HEK293 (cell line): ENCODE measurements around the gene GLTP.

Source experiments
- CTCF ChIP-seq: fragments of 450-650 bp; formaldehyde crosslinking; IDR thresholded peaks from 2 replicates; pipeline ENCODE4 v1.5.1; 2016; ENCODE audit warnings: missing biosample characterization, missing genetic modification characterization
- PATZ1 ChIP-seq: fragments of 450-650 bp; formaldehyde crosslinking; IDR thresholded peaks from 2 replicates; pipeline ENCODE4 v1.5.1; 2016; ENCODE audit warnings: missing biosample characterization, missing genetic modification characterization
- ZNF221 ChIP-seq: fragments of 450-650 bp; formaldehyde crosslinking; IDR thresholded peaks from 2 replicates; pipeline ENCODE4 v1.5.1; 2017; ENCODE audit warnings: missing biosample characterization, missing genetic modification characterization, borderline replicate concordance
- ZNF324 ChIP-seq: fragments of 450-650 bp; formaldehyde crosslinking; IDR thresholded peaks from 2 replicates; pipeline ENCODE4 v1.5.1; 2016; ENCODE audit warnings: missing biosample characterization, missing genetic modification characterization
- ZNF449 ChIP-seq: fragments of 450-650 bp; formaldehyde crosslinking; IDR thresholded peaks from 2 replicates; pipeline ENCODE4 v1.5.1; 2017; ENCODE audit warnings: missing biosample characterization, mild to moderate bottlenecking, missing genetic modification characterization, moderate library complexity
- ZNF792 ChIP-seq: fragments of 450-650 bp; formaldehyde crosslinking; IDR thresholded peaks from 2 replicates; pipeline ENCODE4 v1.5.1; 2016; ENCODE audit warnings: missing biosample characterization, missing genetic modification characterization

GRCh38 chr12:109827080-109827479 is 53.3 kb downstream of the GLTP start:
- TF ChIP-seq ZNF324 (tag by site-specific recombination): no peak
- TF ChIP-seq CTCF (tag by site-specific recombination): no peak
- no peak for TF ChIP-seq ZNF792 (tag by site-specific recombination)
- no peak for TF ChIP-seq PATZ1 (tag by site-specific recombination)
- no peak for TF ChIP-seq ZNF221 (tag by site-specific recombination)
- no peak for TF ChIP-seq ZNF449
